ENCODE data around the gene SLCO4C1. TPM values are rescaled to one million over a fixed set of nuclear protein-coding genes. Genes with fewer than 3 reads are reported as not detected.

SLCO4C1 gene
- total RNA-seq, 1 donor from 2014 or later = 0.36 TPM

DNA sequence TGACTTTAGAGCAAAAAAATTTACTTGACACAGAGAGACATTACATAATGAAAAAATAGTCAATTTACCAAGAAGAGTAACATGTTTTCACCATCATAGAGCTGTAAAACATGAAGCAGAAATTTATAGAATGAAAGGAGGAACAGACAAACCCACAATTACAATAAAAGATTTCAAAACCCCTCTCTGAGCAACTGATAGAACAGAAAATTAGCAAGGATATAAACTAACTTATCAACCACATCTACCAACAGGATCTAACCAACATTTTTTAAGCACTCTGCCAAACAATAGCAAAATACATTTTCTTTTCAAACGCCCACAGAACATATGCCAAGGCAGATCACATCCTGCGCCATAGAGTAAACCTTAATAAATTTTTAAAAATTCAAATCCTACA lies 17.9 kb downstream of the SLCO4C1 start:
- no peak for DNase-seq (ENCODE audit: low spot score)
- intact Hi-C loops (cut with DNase I) = no loop called here
- no peak for ATAC-seq

DNA sequence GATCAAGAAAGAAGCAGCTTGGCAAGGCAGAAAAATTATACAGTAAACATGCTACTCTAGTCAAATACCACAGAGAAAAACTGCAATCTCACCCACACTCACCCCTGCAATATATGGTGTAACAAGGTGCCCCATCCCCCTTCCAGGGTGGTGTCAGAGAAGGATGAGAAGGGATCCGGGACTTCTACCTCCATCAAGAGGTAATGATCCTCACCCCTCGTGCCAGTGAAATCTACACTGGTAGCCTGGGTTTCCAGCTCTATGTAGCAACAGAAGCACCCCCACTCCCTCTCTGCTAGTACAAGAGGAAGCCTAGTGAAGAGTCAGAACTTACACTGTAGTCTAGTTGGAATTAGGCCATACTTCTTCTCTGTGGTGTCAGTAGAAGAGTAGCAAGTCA lies 18.9 kb downstream of the SLCO4C1 start:
- intact Hi-C loops (cut with DNase I) = no loop called here
- DNase-seq (ENCODE audit: low spot score) (no peak), ATAC-seq (no peak)

DNA sequence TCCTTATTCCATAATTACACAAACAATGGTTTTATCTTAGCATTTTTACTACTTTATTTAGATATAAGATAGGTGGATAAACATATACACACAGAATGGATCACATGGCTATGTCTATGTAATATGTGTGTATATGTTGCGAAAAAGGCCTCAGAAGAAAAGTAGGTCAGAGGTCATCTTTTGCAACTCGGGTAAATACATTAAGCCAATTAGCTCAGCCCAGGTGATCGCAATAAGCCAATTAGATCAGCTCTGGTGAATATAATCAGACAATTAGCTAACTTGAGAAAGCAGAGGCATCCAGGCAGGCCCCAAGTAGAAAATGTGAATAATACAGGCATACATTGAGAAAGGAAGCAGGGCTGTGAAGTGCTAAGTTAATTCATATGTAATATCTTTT lies 24.3 kb downstream of the SLCO4C1 start:
- ATAC-seq = no peak
- intact Hi-C loops (cut with DNase I) = no loop called here

DNA sequence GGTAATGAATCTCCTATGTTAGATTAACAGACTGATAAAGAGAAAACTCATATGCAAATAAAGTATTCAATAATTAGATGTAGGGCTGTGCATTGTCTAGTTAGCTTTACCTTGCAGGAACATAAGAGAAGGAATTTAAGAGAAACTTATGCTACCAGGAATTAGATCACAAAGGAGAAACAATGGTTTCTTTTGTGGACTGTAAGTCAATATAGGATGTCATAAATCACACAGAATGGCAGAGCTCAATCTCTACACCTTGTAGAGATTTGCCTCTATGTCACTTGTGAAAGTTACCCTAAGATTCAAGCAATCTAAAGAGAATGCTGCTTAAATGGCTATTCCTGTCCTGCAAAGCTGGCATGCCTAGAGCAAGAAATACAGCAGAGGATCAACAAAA lies 26.0 kb downstream of the SLCO4C1 start:
- ATAC-seq (no peak), DNase-seq (ENCODE audit: low spot score) (no peak)
- intact Hi-C loops (cut with DNase I) = no loop called here

More for the DNA sequence above, 24.3 kb downstream of the SLCO4C1 start:
- DNase-seq (ENCODE audit: low spot score) = no peak

DNA sequence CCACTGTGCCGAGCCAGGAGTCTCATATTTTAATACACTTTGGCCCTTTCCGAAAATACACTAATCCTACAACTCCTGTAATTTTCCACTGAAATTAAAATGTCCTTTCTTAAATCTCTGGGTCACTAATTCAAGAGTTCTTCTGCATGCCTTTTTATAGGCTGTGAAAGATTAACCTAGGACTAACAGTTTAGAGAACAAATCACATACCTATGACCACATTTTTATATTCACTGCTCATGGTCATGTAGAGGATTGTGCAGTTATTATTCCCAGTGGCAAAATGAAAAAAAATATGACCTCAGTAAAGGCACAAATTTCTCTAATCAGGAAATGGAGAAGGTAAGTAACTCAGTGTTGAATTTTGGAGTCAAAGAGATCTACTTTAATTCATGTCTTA lies 33.4 kb downstream of the SLCO4C1 start:
- intact Hi-C loops (cut with DNase I) = no loop called here
- ATAC-seq = no peak

DNA sequence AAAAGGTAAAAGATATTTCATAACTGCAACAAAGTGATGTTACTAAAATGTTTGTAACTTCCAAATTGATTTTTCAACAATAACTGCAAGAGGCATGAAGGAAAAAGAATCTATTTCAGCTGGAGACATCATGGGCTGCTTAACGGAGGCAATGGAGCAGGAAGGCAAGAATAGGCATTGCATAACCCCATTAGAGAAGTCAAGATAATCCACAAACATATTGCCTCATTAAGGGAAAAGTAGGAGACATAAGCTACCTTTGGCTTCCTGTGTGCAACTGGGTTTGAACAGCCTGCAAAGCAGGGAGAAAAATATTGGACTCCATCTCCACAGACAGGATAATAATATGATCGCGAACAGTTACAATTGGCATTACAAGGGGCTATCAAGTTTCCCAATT lies 46.7 kb downstream of the SLCO4C1 start:
- ATAC-seq (no peak), DNase-seq (ENCODE audit: low spot score) (no peak)
- intact Hi-C loops (cut with DNase I) = no loop called here

More for the DNA sequence above, 33.4 kb downstream of the SLCO4C1 start:
- no peak for DNase-seq (ENCODE audit: low spot score)

DNA sequence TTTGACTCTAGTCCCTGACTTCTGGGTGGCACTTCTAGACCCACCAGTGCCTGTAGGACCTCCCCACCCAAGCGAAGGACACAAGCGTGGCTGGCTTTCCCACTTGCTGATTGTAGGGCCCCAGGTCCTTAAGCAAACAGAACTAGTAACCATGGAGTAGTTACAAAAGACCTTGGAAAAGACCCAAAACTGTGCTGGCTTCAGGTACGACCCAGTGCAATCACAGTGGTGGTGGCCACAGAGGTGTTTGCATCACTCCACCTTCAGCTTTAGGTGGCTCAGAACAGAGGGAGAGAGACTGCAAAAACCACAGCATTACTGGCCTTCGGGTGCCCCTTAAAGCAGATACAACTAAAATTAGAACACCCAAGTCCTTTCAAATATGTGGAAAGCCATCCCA lies 52.9 kb downstream of the SLCO4C1 start:
- intact Hi-C loops (cut with DNase I) = no loop called here
- ATAC-seq = no peak
- DNase-seq (ENCODE audit: low spot score) = no peak

DNA sequence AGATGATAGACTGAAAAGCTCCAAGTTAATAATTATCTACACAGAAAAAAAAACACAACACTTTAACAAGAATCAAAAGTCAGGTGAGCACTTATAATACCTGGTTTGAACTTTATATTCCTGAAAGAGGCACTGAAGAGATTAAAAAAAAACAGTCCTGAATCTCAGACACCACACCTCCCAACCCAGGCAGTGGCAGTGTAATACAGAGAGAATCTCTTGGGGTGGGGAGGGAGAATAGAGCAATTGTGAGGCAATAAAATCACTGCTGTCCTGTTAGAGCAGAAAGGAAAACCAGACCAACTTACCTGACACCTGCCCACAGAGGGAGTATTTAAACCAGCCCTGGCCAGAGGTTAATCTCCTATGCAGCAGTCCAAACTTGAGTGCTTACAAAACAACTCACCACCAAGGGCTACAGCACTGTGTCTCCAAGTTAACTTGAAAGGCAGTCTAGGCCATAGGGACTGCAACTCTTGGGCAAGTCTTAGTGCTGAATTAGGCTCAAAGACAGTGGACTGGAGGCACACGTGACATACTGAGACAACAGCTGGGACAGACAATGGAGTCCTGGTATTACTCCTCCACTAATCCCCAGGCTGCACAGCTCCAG lies 54.2 kb downstream of the SLCO4C1 start:
- ATAC-seq (no peak), DNase-seq (ENCODE audit: low spot score) (no peak)
- intact Hi-C loops (cut with DNase I) = no loop called here

DNA sequence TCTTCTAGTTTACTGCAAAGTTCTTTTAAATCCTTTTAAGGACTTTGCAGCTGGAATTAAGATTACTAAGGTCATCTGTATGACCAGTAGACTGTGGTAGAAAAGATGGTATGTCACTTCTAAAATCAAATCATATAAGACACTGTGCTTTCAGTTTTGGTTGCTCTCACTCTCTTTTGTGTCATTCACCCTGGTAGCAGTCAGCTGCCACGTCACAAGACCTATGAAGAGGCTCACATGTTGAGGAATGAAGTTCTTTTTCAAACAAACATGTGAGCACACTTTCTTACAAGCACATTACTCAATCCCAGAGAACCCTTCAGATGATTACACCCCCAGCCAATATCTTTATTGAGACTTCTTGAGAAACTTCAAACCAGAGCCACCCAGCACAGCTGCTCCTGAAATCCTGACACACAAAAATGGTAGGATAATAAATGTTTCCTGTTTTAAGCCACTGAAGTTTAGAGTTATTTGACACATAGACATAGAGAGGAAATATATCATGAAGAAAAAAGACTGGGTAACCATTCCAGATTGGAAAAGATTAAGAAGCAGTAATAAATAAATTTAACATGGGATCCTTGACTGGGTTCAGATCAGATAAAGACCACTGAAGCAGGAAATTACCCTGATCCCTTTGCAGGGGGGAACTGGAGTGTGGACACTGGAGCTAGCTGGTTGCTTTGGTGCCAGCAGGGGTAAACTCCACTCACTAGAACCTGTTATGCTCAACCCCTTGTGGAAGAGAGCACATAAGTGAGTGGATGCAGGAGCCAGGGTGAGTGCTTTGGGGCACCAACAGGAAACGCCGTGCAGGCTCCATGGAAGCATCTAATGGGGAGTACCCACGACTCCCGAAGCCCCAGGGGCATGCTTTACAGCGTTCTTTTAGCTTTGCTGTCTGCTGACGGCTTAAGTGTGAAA lies 64.1 kb downstream of the SLCO4C1 start:
- no peak for DNase-seq (ENCODE audit: low spot score)
- intact Hi-C loops (cut with DNase I) = no loop called here
- no peak for ATAC-seq

DNA sequence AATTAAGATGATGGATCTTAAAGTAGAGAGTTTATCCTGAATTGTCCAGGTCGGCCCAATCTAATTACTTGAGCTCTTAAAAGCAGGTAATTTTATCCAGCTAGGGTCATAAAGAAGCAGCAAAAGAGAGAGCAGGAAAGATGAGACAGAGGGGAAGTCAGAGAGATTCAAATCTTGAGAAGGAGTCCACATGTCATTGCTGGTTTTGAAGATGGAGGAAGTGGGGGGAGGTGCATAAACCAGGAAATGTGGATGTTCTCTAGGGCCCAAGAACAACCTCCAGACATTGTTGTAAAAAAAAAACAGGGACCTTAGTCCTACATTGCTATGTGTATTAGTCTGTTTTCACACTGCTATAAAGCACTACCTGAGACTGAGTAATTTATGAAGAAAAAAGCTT lies 66.4 kb downstream of the SLCO4C1 start:
- DNase-seq (ENCODE audit: low spot score) (no peak), ATAC-seq (no peak)
- intact Hi-C loops (cut with DNase I) = no loop called here

DNA sequence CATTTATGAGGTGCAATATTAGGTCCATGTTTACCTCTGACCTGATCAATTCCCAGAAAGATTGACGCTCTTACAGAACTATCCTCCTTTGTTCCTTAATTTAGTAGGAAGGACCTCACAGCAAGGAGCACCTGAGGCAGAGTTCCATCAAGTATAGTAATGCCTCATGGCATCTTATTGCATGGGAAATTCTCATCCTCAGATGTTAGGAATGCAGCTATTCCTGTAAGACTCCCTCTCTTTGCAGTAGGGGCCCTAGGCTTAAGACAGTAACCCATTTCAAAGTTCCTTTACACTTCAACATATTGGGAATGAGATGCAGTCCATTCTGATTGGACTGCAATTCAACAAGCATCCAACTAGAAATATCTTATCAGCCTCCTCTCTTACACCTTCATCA lies 69.8 kb downstream of the SLCO4C1 start:
- intact Hi-C loops (cut with DNase I) = no loop called here
- no peak for DNase-seq (ENCODE audit: low spot score)
- ATAC-seq = no peak

DNA sequence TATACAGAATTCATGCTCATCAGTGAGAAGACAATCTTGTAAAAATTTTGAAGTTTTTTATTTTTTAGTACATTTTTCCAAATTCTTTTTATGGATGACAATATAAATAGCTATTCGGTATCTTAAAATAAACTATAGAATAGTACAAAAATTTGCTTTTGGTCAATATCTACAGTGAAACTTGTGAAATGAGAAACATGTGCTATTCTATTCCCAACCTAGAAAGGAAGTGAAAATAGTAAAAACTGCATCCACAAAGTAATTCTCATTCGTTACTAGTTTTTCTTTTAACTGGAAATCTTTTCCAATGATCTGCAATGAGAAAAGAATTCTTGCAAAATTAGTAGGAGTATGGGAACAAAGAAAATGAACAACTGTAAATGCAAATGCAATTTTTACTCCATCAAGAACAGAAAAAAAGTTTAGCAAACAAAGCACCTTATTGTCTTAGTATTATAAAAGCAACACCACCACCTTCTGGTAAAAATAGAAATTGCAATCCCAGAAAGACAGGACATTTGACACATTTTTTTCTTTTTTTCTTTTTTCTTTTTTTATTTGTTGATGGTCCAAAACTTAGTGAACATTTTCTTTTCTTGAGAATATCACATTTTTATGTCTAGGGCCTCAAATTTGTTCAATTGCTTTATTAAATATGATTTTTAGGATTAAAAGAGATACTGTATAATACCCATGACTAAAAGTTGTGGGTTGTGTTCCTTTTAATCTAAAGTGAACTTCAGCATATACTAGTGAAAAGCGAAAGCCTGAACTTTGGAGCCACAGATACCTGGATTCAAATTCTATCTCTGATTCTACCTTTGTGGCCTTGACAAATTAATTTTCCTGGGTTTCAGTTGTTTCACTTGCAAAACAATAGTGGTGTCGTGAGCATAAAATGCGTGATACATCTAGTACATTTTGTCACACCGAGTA lies 72.3 kb downstream of the SLCO4C1 start:
- no peak for ATAC-seq
- intact Hi-C loops (cut with DNase I) = no loop called here
- DNase-seq (ENCODE audit: low spot score) = no peak

DNA sequence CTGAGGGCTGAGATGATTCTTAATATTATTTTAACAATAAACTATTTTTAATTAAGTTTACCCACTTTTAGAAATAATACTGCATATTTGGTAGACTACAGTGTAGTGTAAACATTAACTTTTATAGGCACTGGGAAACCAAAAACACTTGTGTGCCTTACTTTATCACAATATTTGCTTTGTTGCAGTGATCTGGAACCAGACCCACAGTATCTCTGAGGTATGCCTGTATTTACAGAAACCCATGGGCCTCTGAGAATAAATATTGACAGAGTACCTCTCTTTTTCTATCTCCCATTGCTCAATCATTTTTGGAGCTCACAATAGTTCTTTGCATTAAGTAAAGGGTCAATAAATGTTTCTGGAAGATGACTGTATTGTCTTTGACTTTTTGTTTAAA lies 73.3 kb downstream of the SLCO4C1 start:
- intact Hi-C loops (cut with DNase I) = no loop called here
- no peak for DNase-seq (ENCODE audit: low spot score)

DNA sequence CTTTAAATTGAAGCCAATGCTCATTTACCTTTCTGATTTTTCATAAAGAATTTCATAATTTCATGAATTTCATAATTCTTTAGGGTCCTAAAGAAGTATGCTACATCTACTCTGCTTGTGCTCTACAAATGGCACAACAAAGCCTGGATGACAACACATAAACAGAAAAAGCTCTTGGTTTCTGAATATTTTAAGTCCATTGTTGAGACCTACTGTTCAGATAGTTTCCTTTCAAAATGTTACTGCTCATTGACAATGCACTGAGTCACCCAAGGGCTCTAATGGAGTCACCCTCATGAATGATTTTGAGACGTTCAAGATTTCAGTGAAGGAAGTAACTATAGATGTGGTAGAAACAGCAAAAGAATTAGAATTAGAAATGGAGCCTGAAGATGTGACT lies 74.1 kb downstream of the SLCO4C1 start:
- intact Hi-C loops (cut with DNase I) = no loop called here
- DNase-seq (ENCODE audit: low spot score) (no peak), ATAC-seq (no peak)

More for the DNA sequence above, 73.3 kb downstream of the SLCO4C1 start:
- ATAC-seq = no peak

DNA sequence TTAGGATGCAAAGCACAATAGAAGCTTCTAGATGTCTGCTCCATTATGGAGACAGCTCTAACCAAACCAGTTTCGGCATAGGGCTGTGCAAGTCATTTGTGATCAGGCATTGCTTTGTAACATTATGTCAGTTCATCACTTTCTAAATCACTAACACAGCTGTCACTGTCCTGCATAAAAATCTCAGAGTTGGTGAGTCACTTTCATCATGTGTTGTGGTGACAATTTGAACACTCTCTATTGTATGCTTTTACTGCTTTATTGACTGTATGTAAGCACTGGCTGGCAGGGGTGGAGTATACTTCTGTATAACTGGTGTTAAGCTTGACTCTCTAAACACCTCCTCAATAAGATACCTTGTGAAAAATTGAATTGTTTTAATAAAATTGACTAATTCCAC lies 77.9 kb downstream of the SLCO4C1 start:
- DNase-seq (ENCODE audit: low spot score) (no peak), ATAC-seq (no peak)
- intact Hi-C loops (cut with DNase I) = no loop called here

DNA sequence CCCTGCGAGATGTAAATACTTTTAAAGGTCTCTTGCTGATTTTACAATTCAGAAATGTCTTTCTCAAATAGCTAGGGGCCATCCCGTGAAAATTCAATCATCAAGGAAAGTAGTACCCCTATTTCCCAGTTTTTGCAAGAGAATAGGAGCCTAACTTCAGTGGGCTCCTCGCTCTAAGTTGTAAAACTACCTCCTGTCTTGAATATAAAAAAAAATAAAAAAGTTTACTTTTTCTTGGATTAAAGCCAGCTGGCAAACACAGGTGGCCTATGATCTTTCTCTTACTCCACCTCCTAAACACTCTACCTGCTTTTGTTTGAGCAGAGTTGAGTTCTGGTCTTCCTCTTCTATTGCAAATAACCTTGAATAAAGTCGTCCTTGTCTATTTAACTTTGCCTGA lies 79.4 kb downstream of the SLCO4C1 start:
- ATAC-seq (no peak), DNase-seq (ENCODE audit: low spot score) (no peak)
- intact Hi-C loops (cut with DNase I) = no loop called here

DNA sequence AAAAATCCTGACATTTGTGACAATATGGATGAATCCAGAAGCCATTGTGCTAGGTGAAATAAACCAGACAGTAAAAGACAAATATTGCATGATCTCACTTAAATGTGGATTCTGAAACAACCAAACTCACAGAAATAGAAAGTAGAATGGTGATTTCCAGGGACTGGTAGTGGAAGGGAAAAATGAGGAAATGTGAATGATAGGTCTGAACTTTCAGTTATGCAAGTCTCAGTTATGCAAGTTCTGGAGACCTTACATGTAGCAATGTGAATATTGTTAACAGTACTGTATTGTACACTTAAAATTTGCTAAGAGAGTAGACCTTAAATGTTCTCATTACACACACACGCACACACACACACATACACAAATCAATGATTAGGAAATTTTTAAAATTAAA lies 84.9 kb downstream of the SLCO4C1 start:
- intact Hi-C loops (cut with DNase I) = no loop called here
- ATAC-seq = no peak
- DNase-seq (ENCODE audit: low spot score) = no peak

DNA sequence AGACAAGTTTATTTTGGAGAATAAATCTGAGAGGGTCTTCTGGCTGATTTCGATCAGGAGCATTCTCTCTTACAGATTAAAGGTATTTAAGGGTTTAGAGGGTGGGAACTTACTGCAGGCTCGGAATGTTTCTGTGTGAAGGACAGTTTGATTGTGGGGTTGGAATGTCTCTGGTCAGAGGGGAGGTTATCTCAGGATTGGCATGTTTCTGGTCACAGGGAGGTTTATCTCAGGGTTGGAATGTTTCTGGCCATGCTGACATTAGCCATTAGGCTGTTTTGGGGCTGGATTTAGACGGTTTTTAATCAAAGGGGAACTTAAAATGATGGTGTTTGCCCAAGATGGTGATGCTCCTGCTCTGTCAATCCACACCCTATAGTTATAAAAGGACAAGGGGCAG lies 95.2 kb downstream of the SLCO4C1 start:
- intact Hi-C loops (cut with DNase I) = no loop called here

DNA sequence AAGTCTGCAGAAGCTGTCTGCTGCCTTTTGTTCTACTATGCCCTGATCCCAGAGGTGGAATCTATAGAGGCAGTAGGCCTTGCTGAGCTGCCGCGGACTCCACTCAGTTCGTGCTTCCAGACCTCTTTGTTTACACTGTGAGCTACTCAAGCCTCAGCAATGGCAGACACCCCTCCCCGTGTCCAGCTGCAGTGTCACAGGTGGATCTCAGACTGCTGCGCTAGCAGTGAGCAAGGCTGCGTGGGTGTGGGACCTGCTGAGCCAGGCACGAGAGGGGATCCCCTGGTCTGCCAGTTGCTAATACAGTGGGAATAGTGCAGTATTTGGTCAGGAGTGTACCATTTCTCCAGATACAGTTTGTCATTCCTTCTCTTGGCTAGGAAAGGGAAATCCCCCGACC lies 99.6 kb downstream of the SLCO4C1 start:
- intact Hi-C loops (cut with DNase I) = no loop called here
- no peak for DNase-seq (ENCODE audit: low spot score)
- no peak for ATAC-seq

More for the DNA sequence above, 95.2 kb downstream of the SLCO4C1 start:
- no peak for ATAC-seq
- DNase-seq (ENCODE audit: low spot score) = no peak

All from sciatic nerve (tissue), 2 donors.